OCI-LY1 (cell line): ENCODE results near the gene CATSPERD.
"Not testable (repeated sequence)": the region's sequence is repeated elsewhere in the genome, so short reads cannot be mapped to it uniquely, and the experiment has no call there.

ENCODE experiments used
- H2AFZ ChIP-seq: fragments of 200-600 bp; sonication (generic), shearing (Covaris generic); 2 replicates; pipeline ENCODE4 v1.6.0; 2014; ENCODE audit warnings: antibody characterized with exemption, mild to moderate bottlenecking, low read length
- H3F3A ChIP-seq: fragments of 200-600 bp; sonication (generic), shearing (Covaris generic); 2 replicates; pipeline ENCODE4 v1.6.0; 2014; ENCODE audit warnings: mild to moderate bottlenecking, antibody characterized with exemption, low read length, moderate library complexity; ENCODE audit not compliant: insufficient read depth
- H3K27ac ChIP-seq: fragments of 200-600 bp; sonication (generic); 2 replicates; pipeline ENCODE4 v1.5.1; 2014; ENCODE audit warnings: low read length, mixed run types, mild to moderate bottlenecking, low read depth; ENCODE audit not compliant: poor library complexity, severe bottlenecking
- H3K27me3 ChIP-seq: fragments of 200-600 bp; sonication (generic); 2 replicates; pipeline ENCODE4 v1.6.0; 2014; ENCODE audit warnings: antibody characterized with exemption, mild to moderate bottlenecking, low read length, moderate library complexity; ENCODE audit not compliant: insufficient read depth
- H3K36me3 ChIP-seq: fragments of 200-600 bp; sonication (generic); 2 replicates; pipeline ENCODE4 v1.6.1; 2014; ENCODE audit warnings: mild to moderate bottlenecking, antibody characterized with exemption, low read length, moderate library complexity, mixed read lengths; ENCODE audit not compliant: insufficient read depth
- H3K4me1 ChIP-seq: fragments of 200-600 bp; sonication (generic); 2 replicates; pipeline ENCODE4 v1.5.1; 2014; ENCODE audit warnings: mild to moderate bottlenecking, low read length, moderate library complexity; ENCODE audit not compliant: insufficient read depth, severe bottlenecking
- H3K4me2 ChIP-seq: fragments of 200-600 bp; sonication (generic), shearing (Covaris generic); 2 replicates; pipeline ENCODE4 v1.6.1; 2014; ENCODE audit warnings: low read length
- H3K4me3 ChIP-seq: fragments of 200-600 bp; sonication (generic); 2 replicates; pipeline ENCODE4 v1.5.1; 2014; ENCODE audit warnings: low read length, low read depth, mild to moderate bottlenecking, mixed read lengths; ENCODE audit not compliant: poor library complexity, severe bottlenecking
- H3K79me2 ChIP-seq: fragments of 200-600 bp; shearing (Covaris generic); 2 replicates; pipeline ENCODE4 v1.6.1; 2016; ENCODE audit warnings: mixed run types, low read length, mixed read lengths; ENCODE audit not compliant: insufficient read depth
- H3K9ac ChIP-seq: fragments of 200-600 bp; sonication (generic), shearing (Covaris generic); 2 replicates; pipeline ENCODE4 v1.6.1; 2014; ENCODE audit warnings: mild to moderate bottlenecking, low read length, mixed read lengths
- H3K9me2 ChIP-seq: fragments of 200-600 bp; sonication (generic), shearing (Covaris generic); 2 replicates; pipeline ENCODE4 v1.6.1; 2014; ENCODE audit warnings: low read depth, mild to moderate bottlenecking, low read length, mixed read lengths
- H3K9me3 ChIP-seq: fragments of 200-600 bp; shearing (Covaris generic); 2 replicates; pipeline ENCODE4 v1.6.1; 2014; ENCODE audit warnings: low read length, mixed read lengths
- H4K20me1 ChIP-seq: fragments of 200-600 bp; sonication (generic), shearing (Covaris generic); 2 replicates; pipeline ENCODE4 v1.6.0; 2016; ENCODE audit warnings: mild to moderate bottlenecking, low read length; ENCODE audit not compliant: insufficient read depth
- CTCF ChIP-seq: fragments of 200-600 bp; sonication (generic), shearing (Covaris generic); IDR thresholded peaks from 2 replicates; pipeline ENCODE4 v1.5.1; 2017; ENCODE audit warnings: mild to moderate bottlenecking, antibody characterized with exemption, low read length, moderate library complexity, mixed read lengths
- EZH2 ChIP-seq: fragments of 200-600 bp; sonication (generic), shearing (Covaris generic); IDR thresholded peaks from 2 replicates; pipeline ENCODE4 v1.8.0; 2017; ENCODE audit warnings: borderline replicate concordance, mixed run types, mild to moderate bottlenecking, antibody characterized with exemption, low read length, moderate library complexity, mixed read lengths

Gene CATSPERD

GRCh38 chr19:5700455-5701092, 19.9 kb upstream of the CATSPERD start:
- Histone ChIP-seq H3K4me2 (no peak overlapping the region), H2AFZ (no peak overlapping the region), H3K4me1 (peaks cover 19% of the 10 kb centered on the region), H3K4me3 (no peak overlapping the region), H3K27ac (no peak overlapping the region), H4K20me1 (no peaks in the 10 kb centered on the region), H3K9ac (no peak overlapping the region), H3K9me2 (no peaks in the 10 kb centered on the region), H3K27me3 (no peaks in the 10 kb centered on the region), H3K9me3 (no peaks in the 10 kb centered on the region), H3K79me2 (no peaks in the 10 kb centered on the region), H3K36me3 (peaks cover 79% of the 10 kb centered on the region), H3F3A (no peaks in the 10 kb centered on the region)
- TF ChIP-seq CTCF (no peak), EZH2 (no peak)

DNA sequence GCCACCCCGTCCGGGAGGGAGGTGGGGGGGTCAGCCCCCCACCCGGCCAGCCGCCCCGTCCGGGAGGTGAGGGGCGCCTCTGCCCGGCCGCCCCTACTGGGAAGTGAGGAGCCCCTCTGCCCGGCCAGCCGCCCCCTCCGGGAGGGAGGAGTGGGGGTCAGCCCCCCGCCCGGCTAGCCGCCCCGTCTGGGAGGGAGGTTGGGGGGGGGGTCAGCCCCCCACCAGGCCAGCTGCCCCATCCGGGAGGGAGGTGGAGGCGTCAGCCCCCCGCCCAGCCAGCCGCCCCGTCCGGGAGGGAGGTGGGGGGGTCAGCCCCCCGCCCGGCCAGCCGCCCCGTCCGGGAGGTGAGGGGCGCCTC, 18.4 kb upstream of the CATSPERD start:
- H2AFZ ChIP-seq, H3K79me2 ChIP-seq, H3K9ac ChIP-seq, H3K9me3 ChIP-seq, H3K9me2 ChIP-seq, H3K4me2 ChIP-seq, H3K27ac ChIP-seq, H3F3A ChIP-seq, H4K20me1 ChIP-seq, H3K27me3 ChIP-seq, H3K4me3 ChIP-seq: not testable (repeated sequence)
- Histone ChIP-seq H3K4me1 (peaks cover 13% of the 10 kb centered on the region), H3K36me3 (peaks cover 79% of the 10 kb centered on the region)

DNA sequence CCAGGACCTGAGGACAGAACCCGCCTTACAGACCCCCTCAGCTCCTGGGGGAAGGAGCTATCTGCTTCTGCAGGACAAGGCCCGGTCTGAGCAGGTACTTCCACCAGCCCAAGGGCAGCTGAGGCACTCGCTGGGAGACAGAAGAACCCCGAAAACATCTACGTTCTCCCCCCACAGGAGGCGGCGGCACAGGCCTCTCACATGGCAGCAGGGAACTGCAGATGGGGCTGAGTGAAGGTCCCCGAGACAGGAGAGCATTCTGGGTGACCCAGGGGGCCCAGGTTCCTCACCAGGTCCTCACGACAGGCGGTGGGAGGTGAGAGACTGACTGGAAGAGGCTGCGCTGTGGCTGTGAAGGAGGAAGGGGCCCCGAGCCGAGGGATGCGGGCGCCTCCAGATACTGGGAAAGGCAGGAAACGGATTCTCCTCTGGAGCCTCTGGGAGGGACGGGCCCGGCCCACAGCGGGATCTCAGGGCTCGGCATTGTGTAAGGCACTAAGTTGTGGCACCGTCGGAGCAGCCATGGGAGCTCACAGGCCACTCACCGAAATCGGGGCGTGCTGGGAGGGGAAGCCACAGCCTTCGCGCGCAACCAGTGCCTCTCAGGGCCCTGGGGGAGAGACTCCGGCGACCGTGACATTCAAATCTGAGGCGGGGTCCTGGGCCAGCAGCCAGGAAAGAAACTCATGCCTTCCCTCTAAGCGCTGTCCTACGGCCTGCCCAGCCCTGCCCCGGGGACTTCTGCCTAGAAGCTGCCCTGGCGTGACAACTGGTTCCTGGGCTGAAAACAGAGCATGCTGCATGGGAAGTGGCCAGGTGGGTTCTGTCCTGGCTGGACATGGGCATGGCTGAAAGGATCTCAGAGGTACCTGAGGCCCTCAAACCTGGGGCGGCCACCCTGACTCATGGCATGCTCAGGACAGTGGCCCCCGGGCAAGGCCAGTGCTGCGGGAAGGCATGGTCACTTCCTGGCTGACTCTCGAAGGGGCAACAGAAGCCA, 16.3 kb upstream of the CATSPERD start:
- Histone ChIP-seq H2AFZ (no peak overlapping the region), H4K20me1 (no peaks in the 10 kb centered on the region), H3K4me1 (peaks cover 6% of the 10 kb centered on the region), H3K4me2 (no peak overlapping the region), H3K36me3 (peaks cover 82% of the 10 kb centered on the region), H3K9ac (no peak overlapping the region), H3K9me2 (no peaks in the 10 kb centered on the region), H3K4me3 (no peak overlapping the region), H3K27me3 (no peaks in the 10 kb centered on the region), H3K79me2 (no peaks in the 10 kb centered on the region), H3K9me3 (no peaks in the 10 kb centered on the region), H3K27ac (no peak overlapping the region), H3F3A (no peaks in the 10 kb centered on the region)
- TF ChIP-seq EZH2 (no peak), CTCF (no peak)
